ENCODE results near the gene KRTAP5-2.
"Not testable (repeated sequence)": the region's sequence is repeated elsewhere in the genome, so short reads cannot be mapped to it uniquely, and the experiment has no call there.

Gene KRTAP5-2

GRCh38 chr11:1597994-1598380, at the start of gene KRTAP5-2:
TSS of gene KRTAP5-2 (minus strand) at chr11:1598294. CDS start at chr11:1598250, 44 bp downstream.
- no peak for DNase-seq (ENCODE audit: low read depth in 4 of 4, low spot score in 1 of 4)

GRCh38 chr11:1646540-1646939, 48.4 kb upstream of the KRTAP5-2 start:
- not testable (repeated sequence) for DNase-seq (ENCODE audit: low read depth in 4 of 4, low spot score in 1 of 4)

GRCh38 chr11:1645357-1645821, 47.3 kb upstream of the KRTAP5-2 start:
- no peak for DNase-seq (ENCODE audit: low read depth in 4 of 4, low spot score in 1 of 4)

- no peak for DNase-seq (ENCODE audit: low read depth in 4 of 4, low spot score in 1 of 4)
Observed at GRCh38 chr11:1644601-1645356, 46.7 kb upstream of the KRTAP5-2 start.

- no peak for DNase-seq (ENCODE audit: low read depth in 4 of 4, low spot score in 1 of 4)
Observed at GRCh38 chr11:1643146-1643690, 45.1 kb upstream of the KRTAP5-2 start.

- DNase-seq (ENCODE audit: low read depth in 4 of 4, low spot score in 1 of 4), result no peak
Observed at GRCh38 chr11:1642288-1643145, 44.4 kb upstream of the KRTAP5-2 start.

- DNase-seq (ENCODE audit: low read depth in 4 of 4, low spot score in 1 of 4), result no peak
Observed at GRCh38 chr11:1641096-1641495, 43.0 kb upstream of the KRTAP5-2 start.

- no peak for DNase-seq (ENCODE audit: low read depth in 4 of 4, low spot score in 1 of 4)
Observed at GRCh38 chr11:1640076-1640946, 42.2 kb upstream of the KRTAP5-2 start.

- no peak for DNase-seq (ENCODE audit: low read depth in 4 of 4, low spot score in 1 of 4)
Observed at GRCh38 chr11:1639666-1640065, 41.6 kb upstream of the KRTAP5-2 start.

- DNase-seq (ENCODE audit: low read depth in 4 of 4, low spot score in 1 of 4), result no peak
Observed at GRCh38 chr11:1639102-1639620, 41.1 kb upstream of the KRTAP5-2 start.

GRCh38 chr11:1638344-1638743, 40.2 kb upstream of the KRTAP5-2 start:
- no peak for DNase-seq (ENCODE audit: low read depth in 4 of 4, low spot score in 1 of 4)

- DNase-seq (ENCODE audit: low read depth in 4 of 4, low spot score in 1 of 4), result no peak
Observed at GRCh38 chr11:1637628-1638027, 39.5 kb upstream of the KRTAP5-2 start.

- no peak for DNase-seq (ENCODE audit: low read depth in 4 of 4, low spot score in 1 of 4)
Observed at GRCh38 chr11:1636291-1636950, 38.3 kb upstream of the KRTAP5-2 start.

GRCh38 chr11:1633864-1634263, 35.8 kb upstream of the KRTAP5-2 start:
- no peak for DNase-seq (ENCODE audit: low read depth in 4 of 4, low spot score in 1 of 4)

GRCh38 chr11:1632053-1632714, 34.1 kb upstream of the KRTAP5-2 start:
- DNase-seq (ENCODE audit: low read depth in 4 of 4, low spot score in 1 of 4), result no peak

GRCh38 chr11:1631066-1631568, 33.0 kb upstream of the KRTAP5-2 start:
- no peak for DNase-seq (ENCODE audit: low read depth in 4 of 4, low spot score in 1 of 4)

GRCh38 chr11:1630271-1630670, 32.2 kb upstream of the KRTAP5-2 start:
- no peak for DNase-seq (ENCODE audit: low read depth in 4 of 4, low spot score in 1 of 4)

- no peak for DNase-seq (ENCODE audit: low read depth in 4 of 4, low spot score in 1 of 4)
Observed at GRCh38 chr11:1629326-1630185, 31.5 kb upstream of the KRTAP5-2 start, which contains the start of gene KRTAP5-5. TSS of gene KRTAP5-5 (plus strand) at chr11:1629775. CDS start at chr11:1629841, 66 bp downstream.
